HG03103 (cell line): ENCODE results near the gene FGFR1OP2.
"Not testable (repeated sequence)": the region's sequence is repeated elsewhere in the genome, so short reads cannot be mapped to it uniquely, and the experiment has no call there.

ENCODE experiments used
- ATAC-seq: cut with Tn5 transposase; IDR thresholded peaks from one replicate; pipeline ENCODE4 v1.9.1; 2021; ENCODE audit warnings: low read depth; ENCODE audit not compliant: unreplicated experiment

FGFR1OP2 gene

GRCh38 chr12:26940516-26941214 is 2.4 kb downstream of the FGFR1OP2 start:
- ATAC-seq, result no peak

GRCh38 chr12:26941215-26941594 is 2.9 kb downstream of the FGFR1OP2 start:
- ATAC-seq, result no peak

- ATAC-seq, result no peak
Measured at GRCh38 chr12:26948309-26948708, 10.0 kb downstream of the FGFR1OP2 start.

GRCh38 chr12:26953447-26953846 is 15.2 kb downstream of the FGFR1OP2 start:
- ATAC-seq, result no peak

- ATAC-seq, result no peak
Measured at GRCh38 chr12:26954027-26954426, 15.8 kb downstream of the FGFR1OP2 start.

GRCh38 chr12:26961391-26961790 is 23.1 kb downstream of the FGFR1OP2 start:
- not testable (repeated sequence) for ATAC-seq

GRCh38 chr12:26961803-26962202 is 23.5 kb downstream of the FGFR1OP2 start:
- ATAC-seq, result no peak

- ATAC-seq, result no peak
Measured at GRCh38 chr12:26963413-26963812, 25.1 kb downstream of the FGFR1OP2 start.

GRCh38 chr12:26966842-26967241 is 28.6 kb downstream of the FGFR1OP2 start:
- no peak for ATAC-seq

- no peak for ATAC-seq
Measured at GRCh38 chr12:26970136-26970535, 31.9 kb downstream of the FGFR1OP2 start.

- ATAC-seq, result peak; percentile 93
Measured at GRCh38 chr12:26971963-26972362, 33.7 kb downstream of the FGFR1OP2 start.

GRCh38 chr12:26976687-26977086 is 38.4 kb downstream of the FGFR1OP2 start:
- no peak for ATAC-seq

- no peak for ATAC-seq
Measured at GRCh38 chr12:26978801-26979200, 40.5 kb downstream of the FGFR1OP2 start.

- ATAC-seq, result no peak
Measured at GRCh38 chr12:26979733-26980132, 41.5 kb downstream of the FGFR1OP2 start.

GRCh38 chr12:26982866-26983265 is 44.6 kb downstream of the FGFR1OP2 start:
- ATAC-seq, result no peak

GRCh38 chr12:26987634-26988424 is 49.6 kb downstream of the FGFR1OP2 start:
- no peak for ATAC-seq

GRCh38 chr12:26988703-26989102 is 50.4 kb downstream of the FGFR1OP2 start:
- ATAC-seq, result no peak

GRCh38 chr12:26989873-26990272 is 51.6 kb downstream of the FGFR1OP2 start:
- ATAC-seq, result no peak

GRCh38 chr12:26991826-26992225 is 53.6 kb downstream of the FGFR1OP2 start:
- ATAC-seq, result no peak

GRCh38 chr12:26994109-26994508 is 55.8 kb downstream of the FGFR1OP2 start:
- no peak for ATAC-seq

- no peak for ATAC-seq
Measured at GRCh38 chr12:26995706-26996105, 57.4 kb downstream of the FGFR1OP2 start.

- no peak for ATAC-seq
Measured at GRCh38 chr12:26997003-26997402, 58.7 kb downstream of the FGFR1OP2 start.
